Keratinocyte (primary cell): ENCODE results near the gene ADPGK. TPM values are rescaled to one million over a fixed set of nuclear protein-coding genes. Genes with fewer than 3 reads are reported as not detected.

ENCODE experiments used
- DNase-seq: peaks from one replicate; pipeline ENCODE4 v3.0.0-alpha.2; 2011; ENCODE audit warnings: low read depth, missing footprints, low spot score
- FAIRE-seq: peaks from 2 replicates; lab custom pipeline; 2011; peaks lifted over from hg19 to GRCh38; lab: Jason Lieb, UNC
- H2AFZ ChIP-seq: 2 replicates; pipeline ENCODE4 v1.6.0; 2012; ENCODE audit warnings: low read length, control low read depth, inconsistent platforms; ENCODE audit not compliant: control insufficient read depth
- H3K27ac ChIP-seq: 2 replicates; pipeline ENCODE4 v1.5.1; 2011; ENCODE audit warnings: low read length; ENCODE audit not compliant: control insufficient read depth, insufficient read depth
- H3K27me3 ChIP-seq: 3 replicates; pipeline ENCODE4 v1.6.0; 2011; ENCODE audit warnings: low read length; ENCODE audit not compliant: control insufficient read depth, insufficient read depth; ENCODE audit errors: extremely low read depth
- H3K36me3 ChIP-seq, 2 experiments: 2 replicates in 1 of 2; 3 replicates in 1 of 2; pipeline ENCODE4 v1.5.1; 2011; ENCODE audit warnings: low read length in 2 of 2, mild to moderate bottlenecking in 1 of 2; ENCODE audit not compliant: control insufficient read depth in 2 of 2, insufficient read depth in 2 of 2; ENCODE audit errors: extremely low read depth in 1 of 2
- H3K4me1 ChIP-seq: 3 replicates; pipeline ENCODE4 v1.5.1; 2011; ENCODE audit warnings: low read length; ENCODE audit not compliant: control insufficient read depth, insufficient read depth; ENCODE audit errors: extremely low read depth
- H3K4me2 ChIP-seq: 3 replicates; pipeline ENCODE4 v1.6.0; 2011; ENCODE audit warnings: low read depth, low read length; ENCODE audit not compliant: control insufficient read depth, insufficient read depth; ENCODE audit errors: extremely low read depth
- H3K4me3 ChIP-seq, 3 experiments: fragments of 200-600 bp in 1 of 3; sonication (generic) in 1 of 3; 2 replicates in 2 of 3; 3 replicates in 1 of 3; pipeline ENCODE4 v1.5.1; 2011 to 2016; ENCODE audit warnings: low read length in 3 of 3, mild to moderate bottlenecking in 3 of 3, control low read depth in 2 of 3, inconsistent platforms in 1 of 3, low read depth in 1 of 3, mixed read lengths in 1 of 3, mixed run types in 1 of 3, moderate library complexity in 1 of 3; ENCODE audit not compliant: control insufficient read depth in 2 of 3, insufficient read depth in 2 of 3; ENCODE audit errors: extremely low read depth in 1 of 3
- H3K79me2 ChIP-seq: 2 replicates; pipeline ENCODE4 v1.6.0; 2012; ENCODE audit warnings: low read length; ENCODE audit not compliant: control insufficient read depth, insufficient read depth
- H3K9ac ChIP-seq: 3 replicates; pipeline ENCODE4 v1.6.0; 2011; ENCODE audit warnings: low read length; ENCODE audit not compliant: control insufficient read depth, insufficient read depth; ENCODE audit errors: extremely low read depth
- H3K9me1 ChIP-seq: 3 replicates; pipeline ENCODE4 v1.6.0; 2011; ENCODE audit warnings: low read length; ENCODE audit not compliant: control insufficient read depth, insufficient read depth; ENCODE audit errors: extremely low read depth
- H3K9me3 ChIP-seq: 2 replicates; pipeline ENCODE4 v1.5.1; 2012; ENCODE audit warnings: low read depth, low read length; ENCODE audit not compliant: control insufficient read depth
- H4K20me1 ChIP-seq: 3 replicates; pipeline ENCODE4 v1.6.0; 2011; ENCODE audit warnings: low read length; ENCODE audit not compliant: control insufficient read depth, insufficient read depth; ENCODE audit errors: extremely low read depth
- EZH2 ChIP-seq: IDR thresholded peaks from one replicate; pipeline ENCODE4 v1.6.1; 2012; ENCODE audit warnings: inconsistent platforms, mild to moderate bottlenecking, low read length, moderate library complexity
- dilution Hi-C: fragments of 300-500 bp; cut with MboI; formaldehyde crosslinking; loops from one replicate; pipeline ENCODE4 v1.7.0; 2020; ENCODE audit warnings: low sequenced_read_pairs; ENCODE audit not compliant: extremely low pct_ligation_motif_present
- polyA plus RNA-seq, 5 experiments: library from polyadenylated mRNA; depleted of rRNA in 3 of 5; stranded (reverse) in 3 of 5; stranded (forward) in 1 of 5; unstranded in 1 of 5; fragments of >200 nt; gene quantifications; 1 replicate in 1 of 5; 2 replicates in 3 of 5; 3 replicates in 1 of 5; pipeline versions ENCODE4 v1.2.1 to v1.2.3, GENCODE V29; 2011 to 2012; ENCODE audit warnings: missing spikeins in 2 of 5, low read depth in 1 of 5, low replicate concordance in 1 of 5
- TF ChIP-seq, protein P1 (sequence below), 3 experiments: IDR thresholded peaks in 1 of 3; conservative IDR thresholded peaks in 1 of 3; optimal IDR thresholded peaks in 1 of 3; 2 replicates in 2 of 3; 3 replicates in 1 of 3; pipeline versions ENCODE3 to v1.5.1; 2011; ENCODE audit warnings: low read length in 3 of 3, mild to moderate bottlenecking in 3 of 3, moderate library complexity in 2 of 3, control low read depth in 1 of 3, inconsistent platforms in 1 of 3; ENCODE audit not compliant: insufficient read depth in 2 of 3; ENCODE audit errors: extremely low read depth in 1 of 3

Gene ADPGK
- polyA plus RNA-seq, 1 donor (not counting 4 experiments of a cell fraction or from before 2014, with no cell fraction given) = 62.3 TPM

GRCh38 chr15:72797834-72798233, 14.3 kb upstream of the ADPGK start:
- Histone ChIP-seq H3K27me3 (peaks cover 13% of the 10 kb centered on the region), H3K9me3 (no peaks in the 10 kb centered on the region), H3K36me3 (no peaks in the 10 kb centered on the region), H3K79me2 (no peaks in the 10 kb centered on the region), H3K27ac (no peak overlapping the region), H2AFZ (no peak overlapping the region), H3K4me2 (no peak overlapping the region), H3K9ac (no peak overlapping the region), H4K20me1 (no peaks in the 10 kb centered on the region), H3K4me3 (no peak overlapping the region), H3K9me1 (no peaks in the 10 kb centered on the region), H3K4me1 (peaks cover 4% of the 10 kb centered on the region)
- TF ChIP-seq EZH2 = no peak
- TF ChIP-seq, protein P1, sequence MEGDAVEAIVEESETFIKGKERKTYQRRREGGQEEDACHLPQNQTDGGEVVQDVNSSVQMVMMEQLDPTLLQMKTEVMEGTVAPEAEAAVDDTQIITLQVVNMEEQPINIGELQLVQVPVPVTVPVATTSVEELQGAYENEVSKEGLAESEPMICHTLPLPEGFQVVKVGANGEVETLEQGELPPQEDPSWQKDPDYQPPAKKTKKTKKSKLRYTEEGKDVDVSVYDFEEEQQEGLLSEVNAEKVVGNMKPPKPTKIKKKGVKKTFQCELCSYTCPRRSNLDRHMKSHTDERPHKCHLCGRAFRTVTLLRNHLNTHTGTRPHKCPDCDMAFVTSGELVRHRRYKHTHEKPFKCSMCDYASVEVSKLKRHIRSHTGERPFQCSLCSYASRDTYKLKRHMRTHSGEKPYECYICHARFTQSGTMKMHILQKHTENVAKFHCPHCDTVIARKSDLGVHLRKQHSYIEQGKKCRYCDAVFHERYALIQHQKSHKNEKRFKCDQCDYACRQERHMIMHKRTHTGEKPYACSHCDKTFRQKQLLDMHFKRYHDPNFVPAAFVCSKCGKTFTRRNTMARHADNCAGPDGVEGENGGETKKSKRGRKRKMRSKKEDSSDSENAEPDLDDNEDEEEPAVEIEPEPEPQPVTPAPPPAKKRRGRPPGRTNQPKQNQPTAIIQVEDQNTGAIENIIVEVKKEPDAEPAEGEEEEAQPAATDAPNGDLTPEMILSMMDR (optimal IDR thresholded peaks at IDR 0.05 in 1 of 3, IDR thresholded peaks at IDR 0.05 in 1 of 3, conservative IDR thresholded peaks at IDR 0.05 in 1 of 3; ENCODE audit: extremely low read depth in 1 of 3, insufficient read depth in 2 of 3, low read length in 3 of 3) = no peak
- dilution Hi-C loops = no loop called here
- DNase-seq (no peak), FAIRE-seq (no peak)

DNA sequence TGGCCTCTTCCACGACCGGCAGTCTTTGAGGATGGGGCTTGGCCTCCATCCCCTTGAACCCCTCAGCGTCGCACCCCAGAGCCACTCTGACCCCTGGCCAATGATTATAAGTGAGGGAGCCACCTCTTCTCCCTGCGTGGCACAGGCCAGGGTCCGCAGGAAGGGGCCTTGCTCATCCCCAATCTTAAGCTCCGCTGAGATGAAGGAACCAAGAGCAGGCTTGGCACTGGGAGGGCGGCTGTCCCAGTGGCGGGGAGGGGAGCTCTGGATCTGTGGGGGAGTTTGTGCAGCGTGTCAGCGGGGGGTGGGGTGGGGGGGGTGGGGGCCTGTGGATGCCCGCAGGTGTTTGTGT, 13.8 kb upstream of the ADPGK start:
- H4K20me1 ChIP-seq = no peaks in the 10 kb centered on the region
- H3K27ac ChIP-seq = no peak overlapping the region
- no peak for DNase-seq
- H3K36me3 ChIP-seq = no peaks in the 10 kb centered on the region
- dilution Hi-C loops = no loop called here
- peak overlapping the region; percentile 17 to 61 (median 44) for H3K4me3 ChIP-seq
- peak overlapping the region; percentile 89 for H3K4me2 ChIP-seq
- H3K9ac ChIP-seq = no peak overlapping the region
- FAIRE-seq = no peak
- H3K4me1 ChIP-seq = peaks cover 4% of the 10 kb centered on the region
- H2AFZ ChIP-seq = peak overlapping the region; percentile 41
- no peaks in the 10 kb centered on the region for H3K79me2 ChIP-seq
- TF ChIP-seq, protein P1 (optimal IDR thresholded peaks at IDR 0.05 in 1 of 3, IDR thresholded peaks at IDR 0.05 in 1 of 3, conservative IDR thresholded peaks at IDR 0.05 in 1 of 3; ENCODE audit: extremely low read depth in 1 of 3, insufficient read depth in 2 of 3, low read length in 3 of 3) = no peak
- TF ChIP-seq EZH2 = no peak
- H3K9me3 ChIP-seq = no peaks in the 10 kb centered on the region
- H3K27me3 ChIP-seq = peaks cover 12% of the 10 kb centered on the region
- no peaks in the 10 kb centered on the region for H3K9me1 ChIP-seq
